Measurements from ENCODE around the gene RPA1. TPM values are rescaled to one million over a fixed set of nuclear protein-coding genes. Genes with fewer than 3 reads are reported as not detected.

RPA1 gene
- total and polyA plus RNA-seq, 10 of the 15 experiments (the other 5 are each of a cell fraction or from before 2014, with no cell fraction given) = 35.9 to 198 (median 71.2) TPM

DNA sequence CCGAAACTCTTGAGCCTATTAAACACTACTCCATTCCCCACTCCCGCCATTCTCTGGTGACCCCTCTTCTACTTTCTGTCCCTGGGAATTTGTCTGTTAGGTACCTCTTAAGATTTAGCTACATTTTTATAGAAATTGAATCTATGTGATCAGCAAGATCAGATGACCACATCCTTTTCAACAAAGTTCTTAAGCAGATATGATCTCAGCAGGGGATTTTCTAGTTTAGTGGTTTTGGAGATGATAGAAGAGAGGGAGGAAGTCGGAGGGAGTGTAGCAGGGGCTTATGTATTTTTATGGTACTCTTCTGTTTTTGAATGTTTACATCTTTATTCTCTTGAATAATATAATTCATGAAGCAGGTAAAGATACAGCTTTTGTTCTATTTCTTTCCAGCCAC is 40.8 kb downstream of the RPA1 start:
- no TSS peak for BruUV-seq (replicated peaks)
- no peak for DNase-seq (ENCODE audit: low read depth, low spot score)

DNA sequence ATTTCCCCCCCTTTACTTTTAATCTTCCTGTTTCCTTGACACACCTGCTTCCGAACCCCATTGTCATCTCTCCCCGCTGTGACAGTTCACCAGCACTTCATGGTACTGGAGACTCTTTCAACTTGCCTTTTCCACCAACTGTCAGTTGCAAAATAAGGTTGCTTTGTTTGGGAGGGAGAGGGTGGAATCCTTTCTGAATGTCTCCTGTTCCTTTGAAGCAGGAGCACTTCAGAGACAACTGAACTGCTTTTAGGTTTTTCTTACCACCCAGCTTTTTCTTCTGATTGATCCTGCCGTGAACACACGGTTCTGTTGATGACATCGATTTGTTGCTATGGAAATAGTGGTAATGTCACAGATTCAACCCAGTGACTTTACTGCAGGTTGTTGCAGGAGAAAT is 42.0 kb downstream of the RPA1 start:
- intact Hi-C loops (cut with micrococcal nuclease; ENCODE audit: unreplicated experiment) = no loop called here
- Histone ChIP-seq H3K27ac (ENCODE audit: control insufficient read depth, insufficient read depth) (no peak overlapping the region), H3K36me3 (ENCODE audit: control insufficient read depth in 2 of 2, insufficient read depth in 2 of 2, low read length in 1 of 2) (peaks cover 8 to 21% of the 10 kb centered on the region in 2 experiments), H3K9me3 (replicated peaks; ENCODE audit: control insufficient read depth, insufficient read depth, low read length) (no peaks in the 10 kb centered on the region), H4K20me1 (ENCODE audit: control insufficient read depth, insufficient read depth) (no peaks in the 10 kb centered on the region), H2AFZ (ENCODE audit: control insufficient read depth, low read depth, low read length) (no peak overlapping the region), H3K4me3 (no peak overlapping the region), H3K4me2 (ENCODE audit: control insufficient read depth, insufficient read depth) (no peak overlapping the region), H3K4me1 (ENCODE audit: control insufficient read depth, insufficient read depth, low read length) (no peaks in the 10 kb centered on the region), H3K9ac (ENCODE audit: control insufficient read depth, insufficient read depth, low read length) (no peak overlapping the region), H3K27me3 (replicated peaks in 1 of 2; ENCODE audit: control insufficient read depth in 2 of 2, insufficient read depth in 2 of 2, low read length in 1 of 2) (no peaks in the 10 kb centered on the region), H3K79me2 (ENCODE audit: control insufficient read depth, insufficient read depth, low read length) (no peaks in the 10 kb centered on the region)
- POLR2A ChIA-PET = interaction anchor here (0.8 kb wide), 1 partner anchor 465 kb away, joined by 10 read pairs; the partner anchor contains the start of gene TSR1
- RAD21 ChIA-PET (ENCODE audit: unreplicated experiment) = no interaction called here
- DNase-seq (ENCODE audit: low read depth, low spot score) (no peak), ATAC-seq (no peak), FAIRE-seq (no peak)
- CTCF ChIA-PET = interaction anchor here (1.3 to 12.9 kb wide), 2 partner anchors 17 to 153 kb away, joined by 3 to 232 read pairs; no protein-coding TSS in a partner anchor
- SMC1A ChIA-PET (ENCODE audit: uncharacterized antibody, unreplicated experiment) = no interaction called here
- in situ Hi-C loops (cut with MboI) = no loop called here
- BruUV-seq (replicated peaks) = no TSS peak
- 93% methylated on average over 5 of the region's 5 CpGs for WGBS (ENCODE audit: insufficient coverage, insufficient replicate concordance, low lambda C conversion rate, missing lambda C conversion rate)
- TF ChIP-seq, protein P1, sequence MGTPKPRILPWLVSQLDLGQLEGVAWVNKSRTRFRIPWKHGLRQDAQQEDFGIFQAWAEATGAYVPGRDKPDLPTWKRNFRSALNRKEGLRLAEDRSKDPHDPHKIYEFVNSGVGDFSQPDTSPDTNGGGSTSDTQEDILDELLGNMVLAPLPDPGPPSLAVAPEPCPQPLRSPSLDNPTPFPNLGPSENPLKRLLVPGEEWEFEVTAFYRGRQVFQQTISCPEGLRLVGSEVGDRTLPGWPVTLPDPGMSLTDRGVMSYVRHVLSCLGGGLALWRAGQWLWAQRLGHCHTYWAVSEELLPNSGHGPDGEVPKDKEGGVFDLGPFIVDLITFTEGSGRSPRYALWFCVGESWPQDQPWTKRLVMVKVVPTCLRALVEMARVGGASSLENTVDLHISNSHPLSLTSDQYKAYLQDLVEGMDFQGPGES (IDR thresholded peaks at IDR 0.05) = no peak
- TF ChIP-seq YBX1 (IDR thresholded peaks at IDR 0.05) (no peak), ESRRA (IDR thresholded peaks at IDR 0.05; ENCODE audit: low read length) (no peak), YY1 (IDR thresholded peaks at IDR 0.05; ENCODE audit: low read depth, low read length) (no peak), MTA2 (IDR thresholded peaks at IDR 0.05; ENCODE audit: low read depth) (no peak), NR2F1 (conservative IDR thresholded peaks at IDR 0.05) (no peak), BHLHE40 (IDR thresholded peaks at IDR 0.05; ENCODE audit: borderline replicate concordance in 1 of 2, low read depth in 2 of 2, low read length in 1 of 2) (no peak), ZNF217 (IDR thresholded peaks at IDR 0.05) (no peak), RB1 (IDR thresholded peaks at IDR 0.05; ENCODE audit: borderline replicate concordance) (no peak), CHD2 (IDR thresholded peaks at IDR 0.05; ENCODE audit: borderline replicate concordance, low read depth, low read length) (no peak)
- TF ChIP-seq, protein P2, sequence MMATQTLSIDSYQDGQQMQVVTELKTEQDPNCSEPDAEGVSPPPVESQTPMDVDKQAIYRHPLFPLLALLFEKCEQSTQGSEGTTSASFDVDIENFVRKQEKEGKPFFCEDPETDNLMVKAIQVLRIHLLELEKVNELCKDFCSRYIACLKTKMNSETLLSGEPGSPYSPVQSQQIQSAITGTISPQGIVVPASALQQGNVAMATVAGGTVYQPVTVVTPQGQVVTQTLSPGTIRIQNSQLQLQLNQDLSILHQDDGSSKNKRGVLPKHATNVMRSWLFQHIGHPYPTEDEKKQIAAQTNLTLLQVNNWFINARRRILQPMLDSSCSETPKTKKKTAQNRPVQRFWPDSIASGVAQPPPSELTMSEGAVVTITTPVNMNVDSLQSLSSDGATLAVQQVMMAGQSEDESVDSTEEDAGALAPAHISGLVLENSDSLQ (IDR thresholded peaks at IDR 0.05) = no peak
- TF ChIP-seq, protein P3, sequence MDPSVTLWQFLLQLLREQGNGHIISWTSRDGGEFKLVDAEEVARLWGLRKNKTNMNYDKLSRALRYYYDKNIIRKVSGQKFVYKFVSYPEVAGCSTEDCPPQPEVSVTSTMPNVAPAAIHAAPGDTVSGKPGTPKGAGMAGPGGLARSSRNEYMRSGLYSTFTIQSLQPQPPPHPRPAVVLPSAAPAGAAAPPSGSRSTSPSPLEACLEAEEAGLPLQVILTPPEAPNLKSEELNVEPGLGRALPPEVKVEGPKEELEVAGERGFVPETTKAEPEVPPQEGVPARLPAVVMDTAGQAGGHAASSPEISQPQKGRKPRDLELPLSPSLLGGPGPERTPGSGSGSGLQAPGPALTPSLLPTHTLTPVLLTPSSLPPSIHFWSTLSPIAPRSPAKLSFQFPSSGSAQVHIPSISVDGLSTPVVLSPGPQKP (IDR thresholded peaks at IDR 0.05; ENCODE audit: low read depth, low read length) = no peak

More for the DNA sequence above, 40.8 kb downstream of the RPA1 start:
- Histone ChIP-seq H3K4me3 (no peak overlapping the region), H3K27me3 (replicated peaks in 1 of 2; ENCODE audit: control insufficient read depth in 2 of 2, insufficient read depth in 2 of 2, low read length in 1 of 2) (no peaks in the 10 kb centered on the region), H3K79me2 (ENCODE audit: control insufficient read depth, insufficient read depth, low read length) (no peaks in the 10 kb centered on the region), H3K4me2 (ENCODE audit: control insufficient read depth, insufficient read depth) (no peak overlapping the region), H2AFZ (ENCODE audit: control insufficient read depth, low read depth, low read length) (no peak overlapping the region), H3K27ac (ENCODE audit: control insufficient read depth, insufficient read depth) (no peak overlapping the region), H3K9ac (ENCODE audit: control insufficient read depth, insufficient read depth, low read length) (no peak overlapping the region), H4K20me1 (ENCODE audit: control insufficient read depth, insufficient read depth) (no peaks in the 10 kb centered on the region), H3K9me3 (replicated peaks; ENCODE audit: control insufficient read depth, insufficient read depth, low read length) (no peaks in the 10 kb centered on the region), H3K36me3 (ENCODE audit: control insufficient read depth in 2 of 2, insufficient read depth in 2 of 2, low read length in 1 of 2) (peaks cover 6 to 20% of the 10 kb centered on the region in 2 experiments; a peak in 3 of 4 replicates), H3K4me1 (ENCODE audit: control insufficient read depth, insufficient read depth, low read length) (no peaks in the 10 kb centered on the region)
- no peak for FAIRE-seq
- intact Hi-C loops (cut with micrococcal nuclease; ENCODE audit: unreplicated experiment) = no loop called here
- CTCF ChIA-PET = interaction anchor here (2.1 to 12.9 kb wide), 2 partner anchors 11 to 152 kb away, joined by 5 to 232 read pairs; no protein-coding TSS in a partner anchor
- in situ Hi-C loops (cut with MboI) = no loop called here
- 64% methylated on average over 3 of the region's 3 CpGs for WGBS (ENCODE audit: insufficient coverage, insufficient replicate concordance, low lambda C conversion rate, missing lambda C conversion rate)
- POLR2A ChIA-PET = no interaction called here
- RAD21 ChIA-PET (ENCODE audit: unreplicated experiment) = interaction anchor here (1.0 kb wide), 1 partner anchor 149 kb away, joined by 3 read pairs; no protein-coding TSS in a partner anchor
- TF ChIP-seq, protein P4, sequence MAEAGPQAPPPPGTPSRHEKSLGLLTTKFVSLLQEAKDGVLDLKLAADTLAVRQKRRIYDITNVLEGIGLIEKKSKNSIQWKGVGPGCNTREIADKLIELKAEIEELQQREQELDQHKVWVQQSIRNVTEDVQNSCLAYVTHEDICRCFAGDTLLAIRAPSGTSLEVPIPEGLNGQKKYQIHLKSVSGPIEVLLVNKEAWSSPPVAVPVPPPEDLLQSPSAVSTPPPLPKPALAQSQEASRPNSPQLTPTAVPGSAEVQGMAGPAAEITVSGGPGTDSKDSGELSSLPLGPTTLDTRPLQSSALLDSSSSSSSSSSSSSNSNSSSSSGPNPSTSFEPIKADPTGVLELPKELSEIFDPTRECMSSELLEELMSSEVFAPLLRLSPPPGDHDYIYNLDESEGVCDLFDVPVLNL (IDR thresholded peaks at IDR 0.05; ENCODE audit: low read depth, low read length) = no peak
- peak; percentile 70; the same call in 1 of the 2 replicates for TF ChIP-seq RUNX3 (IDR thresholded peaks at IDR 0.05; ENCODE audit: low read length)
- SMC1A ChIA-PET (ENCODE audit: uncharacterized antibody, unreplicated experiment) = interaction anchor here (0.7 to 1.0 kb wide), 3 partner anchors 11 to 154 kb away, joined by 3 to 5 read pairs (median 3); no protein-coding TSS in a partner anchor
- ATAC-seq = no peak
